Neural progenitor cell (in vitro differentiated cells): ENCODE results near the gene PRXL2C.

Experiments
- EZH2 ChIP-seq: fragments of 200-600 bp; sonication (generic); IDR thresholded peaks from 2 replicates; pipeline ENCODE4 v1.6.1; 2017; ENCODE audit warnings: antibody characterized with exemption, mild to moderate bottlenecking, moderate library complexity
- EZH2phosphoT487 ChIP-seq: fragments of 200-600 bp; sonication (generic); IDR thresholded peaks from 2 replicates; pipeline ENCODE4 v1.6.1; 2017; ENCODE audit warnings: antibody characterized with exemption
- TF ChIP-seq, protein P1 (sequence below): fragments of 200-600 bp; sonication (generic); IDR thresholded peaks from 2 replicates; pipeline ENCODE4 v1.5.1; 2017; ENCODE audit warnings: antibody characterized with exemption, mild to moderate bottlenecking

DNA sequence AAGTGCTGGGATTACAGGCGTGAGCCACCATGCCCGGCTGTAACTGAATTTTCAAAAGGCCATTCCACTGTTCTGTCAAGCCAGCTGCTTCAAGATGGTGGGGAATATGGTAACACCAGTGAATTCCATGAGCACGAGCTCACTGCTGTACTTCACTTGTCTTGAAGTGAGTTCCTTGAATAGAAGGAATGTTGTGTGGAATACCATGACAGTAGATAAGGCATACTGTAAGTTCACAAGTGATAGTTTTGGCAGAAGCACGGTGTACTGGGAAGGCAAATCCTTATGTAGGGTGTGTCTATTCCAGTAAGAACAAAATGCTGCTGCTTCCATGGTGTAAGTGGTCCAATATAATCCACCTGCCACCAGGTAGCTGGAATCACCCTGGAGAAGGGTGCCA lies 6.6 kb upstream of the PRXL2C start:
- TF ChIP-seq EZH2: no peak
- TF ChIP-seq, protein P1, sequence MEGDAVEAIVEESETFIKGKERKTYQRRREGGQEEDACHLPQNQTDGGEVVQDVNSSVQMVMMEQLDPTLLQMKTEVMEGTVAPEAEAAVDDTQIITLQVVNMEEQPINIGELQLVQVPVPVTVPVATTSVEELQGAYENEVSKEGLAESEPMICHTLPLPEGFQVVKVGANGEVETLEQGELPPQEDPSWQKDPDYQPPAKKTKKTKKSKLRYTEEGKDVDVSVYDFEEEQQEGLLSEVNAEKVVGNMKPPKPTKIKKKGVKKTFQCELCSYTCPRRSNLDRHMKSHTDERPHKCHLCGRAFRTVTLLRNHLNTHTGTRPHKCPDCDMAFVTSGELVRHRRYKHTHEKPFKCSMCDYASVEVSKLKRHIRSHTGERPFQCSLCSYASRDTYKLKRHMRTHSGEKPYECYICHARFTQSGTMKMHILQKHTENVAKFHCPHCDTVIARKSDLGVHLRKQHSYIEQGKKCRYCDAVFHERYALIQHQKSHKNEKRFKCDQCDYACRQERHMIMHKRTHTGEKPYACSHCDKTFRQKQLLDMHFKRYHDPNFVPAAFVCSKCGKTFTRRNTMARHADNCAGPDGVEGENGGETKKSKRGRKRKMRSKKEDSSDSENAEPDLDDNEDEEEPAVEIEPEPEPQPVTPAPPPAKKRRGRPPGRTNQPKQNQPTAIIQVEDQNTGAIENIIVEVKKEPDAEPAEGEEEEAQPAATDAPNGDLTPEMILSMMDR: no peak
- no peak for TF ChIP-seq EZH2phosphoT487
